ENCODE results near the gene WDR49. TPM values are rescaled to one million over a fixed set of nuclear protein-coding genes. Genes with fewer than 3 reads are reported as not detected.
"Not testable (repeated sequence)": the region's sequence is repeated elsewhere in the genome, so short reads cannot be mapped to it uniquely, and the experiment has no call there.

Gene WDR49
- polyA plus RNA-seq, 3 donors: 0.16 TPM; not detected in 2

GRCh38 chr3:167644611-167645010 lies 9.1 kb downstream of the WDR49 start:
- H3K27ac ChIP-seq (ENCODE audit: low read depth, low read length): no peak overlapping the region
- 72 to 86% (median 74%) methylated on average over 1 of the region's 1 CpG for WGBS, 3 donors

GRCh38 chr3:167631471-167631870 lies 22.3 kb downstream of the WDR49 start:
- WGBS, 3 donors: 57 to 85% (median 57%) methylated on average over 5 of the region's 5 CpGs

GRCh38 chr3:167626490-167626889 lies 27.3 kb downstream of the WDR49 start:
- no peak overlapping the region for H3K27ac ChIP-seq (ENCODE audit: low read depth, low read length)

More at GRCh38 chr3:167631471-167631870, 22.3 kb downstream of the WDR49 start:
- H3K27ac ChIP-seq (ENCODE audit: low read depth, low read length): no peak overlapping the region

- no peak overlapping the region for H3K27ac ChIP-seq (ENCODE audit: low read depth, low read length)
- 88 to 89% (median 88%) methylated on average over 3 of the region's 3 CpGs for WGBS, 3 donors
Observed at GRCh38 chr3:167615030-167615429, 38.7 kb downstream of the WDR49 start.

- 75 to 83% (median 79%) methylated on average over 5 of the region's 5 CpGs for WGBS, 3 donors
Observed at GRCh38 chr3:167614196-167614595, 39.5 kb downstream of the WDR49 start.

DNA sequence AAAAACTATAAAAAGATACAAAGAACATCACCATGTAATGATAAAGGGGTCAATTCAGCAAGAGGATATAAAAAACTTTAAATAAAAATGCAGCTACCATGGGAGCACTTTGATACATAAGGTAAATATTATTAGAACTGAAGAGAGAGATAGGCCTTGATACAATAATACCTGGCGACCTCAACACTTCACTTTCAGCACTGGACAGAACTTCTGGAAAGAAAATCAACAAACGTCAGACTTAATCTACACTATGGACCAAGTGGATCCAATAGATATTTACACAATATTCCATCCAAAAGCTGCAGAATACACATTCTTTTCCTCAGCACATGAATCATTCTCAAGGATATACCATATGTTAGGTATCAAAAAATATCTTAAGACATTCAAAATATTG lies 42.0 kb downstream of the WDR49 start:
- no peak overlapping the region for H3K27ac ChIP-seq (ENCODE audit: low read depth, low read length)

More at GRCh38 chr3:167614196-167614595, 39.5 kb downstream of the WDR49 start:
- H3K27ac ChIP-seq (ENCODE audit: low read depth, low read length): not testable (repeated sequence)

GRCh38 chr3:167609156-167609555 lies 44.6 kb downstream of the WDR49 start:
- WGBS, 3 donors: 83 to 92% (median 87%) methylated on average over 5 of the region's 5 CpGs

More for the DNA sequence above, 42.0 kb downstream of the WDR49 start:
- 44 to 79% (median 64%) methylated on average over 2 of the region's 2 CpGs for WGBS, 3 donors

GRCh38 chr3:167606836-167607235 lies 46.9 kb downstream of the WDR49 start:
- H3K27ac ChIP-seq (ENCODE audit: low read depth, low read length): no peak overlapping the region
- WGBS, 3 donors: 87 to 94% (median 90%) methylated on average over 3 of the region's 3 CpGs

More at GRCh38 chr3:167609156-167609555, 44.6 kb downstream of the WDR49 start:
- no peak overlapping the region for H3K27ac ChIP-seq (ENCODE audit: low read depth, low read length)

GRCh38 chr3:167605871-167606270 lies 47.9 kb downstream of the WDR49 start:
- no peak overlapping the region for H3K27ac ChIP-seq (ENCODE audit: low read depth, low read length)
- WGBS, 3 donors: 74 to 90% (median 79%) methylated on average over 2 of the region's 2 CpGs

DNA sequence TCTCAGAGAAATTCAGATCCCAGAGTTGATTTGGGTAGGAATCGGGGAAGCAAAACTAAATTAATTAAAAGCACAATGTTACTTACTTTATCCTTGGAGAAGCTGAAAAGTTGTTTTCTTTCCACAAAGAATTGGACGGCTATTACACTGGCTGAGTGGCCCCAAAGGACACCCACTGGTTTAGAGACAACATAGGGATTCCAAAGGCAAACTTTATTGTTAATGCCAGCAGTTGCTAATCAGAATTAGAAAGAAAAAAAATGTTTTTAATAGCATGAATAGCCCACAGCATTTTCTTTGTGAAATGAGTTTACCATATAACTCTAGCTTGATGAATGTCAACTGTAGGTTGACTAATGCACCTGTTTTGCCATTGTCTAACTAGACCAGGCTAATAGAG lies 51.7 kb downstream of the WDR49 start:
- 58 to 78% (median 78%) methylated on average over 2 of the region's 2 CpGs for WGBS, 3 donors

DNA sequence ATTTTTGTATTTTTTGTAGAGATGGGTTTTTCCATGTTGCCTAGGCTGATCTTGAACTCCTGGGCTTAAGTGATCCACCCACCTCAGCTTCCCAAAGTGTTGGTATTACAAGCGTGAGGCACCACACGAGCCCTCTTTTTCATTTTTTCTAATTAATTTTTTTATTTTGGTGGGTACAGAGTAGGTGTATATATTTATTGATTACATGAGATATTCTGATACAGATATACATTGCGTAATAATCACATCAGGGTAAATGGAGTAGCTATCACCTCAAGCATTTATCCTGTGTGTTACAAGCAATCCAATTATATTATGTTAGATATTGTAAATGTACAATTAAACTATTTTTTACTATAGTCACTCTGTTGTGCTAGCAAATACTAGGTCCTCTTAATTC lies 66.1 kb downstream of the WDR49 start:
- 92 to 97% (median 94%) methylated on average over 3 of the region's 3 CpGs for WGBS, 3 donors
- no peak overlapping the region for H3K27ac ChIP-seq (ENCODE audit: low read depth, low read length)

More for the DNA sequence above, 51.7 kb downstream of the WDR49 start:
- no peak overlapping the region for H3K27ac ChIP-seq (ENCODE audit: low read depth, low read length)

DNA sequence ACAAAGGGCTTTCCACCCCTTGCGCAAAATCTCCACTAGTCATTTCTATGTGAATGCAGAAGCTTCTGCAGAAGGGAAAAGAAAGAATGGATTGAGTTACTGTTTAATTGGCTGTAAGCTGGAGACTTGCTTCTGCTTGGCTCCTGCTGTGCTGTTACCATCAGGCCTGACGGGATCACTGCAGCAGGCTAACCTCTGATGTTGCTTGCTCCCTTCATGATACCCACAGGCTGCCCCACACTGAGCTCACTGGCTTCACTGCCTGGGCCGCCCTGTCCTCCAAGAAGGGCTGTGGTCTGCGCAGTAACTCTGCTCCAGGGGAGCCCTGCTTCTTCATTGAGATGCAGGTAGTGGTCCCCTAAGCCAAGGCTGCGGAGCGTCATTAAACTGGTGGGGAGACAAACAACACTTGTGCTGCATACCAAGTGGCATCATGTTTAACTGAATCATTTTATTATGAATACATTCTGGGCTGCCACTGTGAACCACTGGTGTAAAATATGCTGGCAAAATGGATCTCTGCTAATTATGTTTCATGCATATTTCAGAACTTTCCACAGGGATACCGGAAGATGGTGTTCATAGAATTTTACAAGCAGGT lies 78.6 kb downstream of the WDR49 start:
- H3K27ac ChIP-seq (ENCODE audit: low read depth, low read length): no peak overlapping the region
- WGBS, 3 donors: 82 to 88% (median 87%) methylated on average over 7 of the region's 7 CpGs

DNA sequence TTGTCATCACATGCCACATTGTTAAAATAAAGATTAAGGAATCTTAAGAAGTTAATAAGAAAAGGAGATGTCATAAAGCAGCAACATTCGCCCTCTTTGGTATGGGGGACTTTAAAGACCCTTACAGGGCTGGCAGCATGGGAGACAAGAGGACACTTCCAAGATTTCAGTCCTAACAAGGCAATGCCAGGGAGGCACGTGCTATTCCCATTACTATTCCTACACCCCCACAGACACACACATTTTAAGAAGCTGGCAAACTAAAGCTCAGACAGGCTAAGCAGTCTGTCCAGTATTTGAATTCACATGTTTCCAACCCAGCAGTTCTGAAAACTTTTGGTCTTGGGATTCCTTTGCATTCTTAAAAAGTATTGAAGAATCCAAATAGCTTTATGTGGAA lies 80.8 kb downstream of the WDR49 start:
- H3K27ac ChIP-seq (ENCODE audit: low read depth, low read length): no peak overlapping the region
- 63 to 86% (median 74%) methylated on average over 2 of the region's 2 CpGs for WGBS, 3 donors

- no peak overlapping the region for H3K27ac ChIP-seq (ENCODE audit: low read depth, low read length)
- 92 to 100% (median 95%) methylated on average over 2 of the region's 2 CpGs for WGBS, 3 donors
Observed at GRCh38 chr3:167568634-167569033, 85.1 kb downstream of the WDR49 start.

DNA sequence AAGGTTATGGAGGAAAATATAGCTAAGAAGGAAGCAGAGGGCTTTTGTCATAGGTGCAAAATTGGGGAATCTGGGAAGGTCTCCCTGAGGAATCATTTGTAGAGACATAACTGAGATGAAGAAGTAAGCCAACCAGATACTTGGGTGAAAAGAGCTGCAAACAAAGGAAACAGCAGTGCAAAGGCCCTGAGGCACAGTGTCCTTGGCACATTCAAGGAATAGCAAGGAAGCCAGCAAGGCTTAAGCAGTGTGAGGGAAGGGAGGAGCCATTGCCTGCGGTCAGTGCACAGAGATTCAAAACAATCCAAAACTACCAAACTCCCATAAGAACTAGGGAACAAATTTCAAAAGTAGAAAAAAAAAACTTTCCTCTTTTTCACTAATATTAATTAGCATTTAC lies 88.3 kb downstream of the WDR49 start:
- WGBS, 3 donors: 86 to 100% (median 91%) methylated on average over 1 of the region's 1 CpG
- H3K27ac ChIP-seq (ENCODE audit: low read depth, low read length): no peak overlapping the region

GRCh38 chr3:167564612-167565011 lies 89.1 kb downstream of the WDR49 start:
- no peak overlapping the region for H3K27ac ChIP-seq (ENCODE audit: low read depth, low read length)
- WGBS, 3 donors: 55 to 59% (median 59%) methylated on average over 2 of the region's 2 CpGs

DNA sequence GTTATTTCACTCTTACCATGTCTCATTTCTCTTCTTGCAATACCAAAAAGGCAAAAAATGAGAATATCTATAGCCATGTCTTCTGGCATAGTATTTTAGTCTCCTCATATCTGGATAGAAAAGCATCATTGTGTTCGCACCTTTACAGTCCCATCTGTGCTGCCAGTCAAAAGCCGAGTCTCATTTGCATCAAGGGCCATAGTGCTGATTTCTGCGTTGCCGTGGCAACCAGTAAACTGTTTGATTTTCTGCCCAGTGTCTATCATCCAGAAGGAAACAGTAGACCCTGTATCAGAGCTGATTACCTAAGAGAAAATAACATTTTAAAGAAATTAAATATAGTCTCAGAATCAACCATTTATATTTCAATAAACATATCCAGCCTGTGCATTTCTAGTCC lies 93.8 kb downstream of the WDR49 start:
- no peak overlapping the region for H3K27ac ChIP-seq (ENCODE audit: low read depth, low read length)
- 83 to 92% (median 92%) methylated on average over 4 of the region's 4 CpGs for WGBS, 3 donors

DNA sequence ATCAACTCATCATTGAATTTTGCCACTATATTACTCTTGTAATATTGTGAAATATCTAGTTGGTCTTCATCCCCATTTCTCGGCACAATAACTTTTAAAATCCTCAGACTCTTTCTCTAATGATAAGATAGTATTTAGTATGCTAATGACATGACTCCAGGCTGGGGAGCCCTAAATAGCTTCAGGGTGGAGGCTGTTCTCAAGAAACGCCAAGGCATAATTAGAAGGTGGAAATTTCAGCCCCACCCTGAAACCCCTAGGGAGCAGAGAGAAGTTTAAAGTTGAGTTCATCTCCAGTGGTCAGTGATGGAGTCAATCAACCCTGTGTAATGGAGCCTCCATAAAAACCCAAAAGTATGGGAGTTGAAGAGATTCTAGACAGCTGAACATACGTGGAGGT lies 98.8 kb downstream of the WDR49 start:
- 76 to 82% (median 79%) methylated on average over 3 of the region's 3 CpGs for WGBS, 3 donors
- no peak overlapping the region for H3K27ac ChIP-seq (ENCODE audit: low read depth, low read length)

DNA sequence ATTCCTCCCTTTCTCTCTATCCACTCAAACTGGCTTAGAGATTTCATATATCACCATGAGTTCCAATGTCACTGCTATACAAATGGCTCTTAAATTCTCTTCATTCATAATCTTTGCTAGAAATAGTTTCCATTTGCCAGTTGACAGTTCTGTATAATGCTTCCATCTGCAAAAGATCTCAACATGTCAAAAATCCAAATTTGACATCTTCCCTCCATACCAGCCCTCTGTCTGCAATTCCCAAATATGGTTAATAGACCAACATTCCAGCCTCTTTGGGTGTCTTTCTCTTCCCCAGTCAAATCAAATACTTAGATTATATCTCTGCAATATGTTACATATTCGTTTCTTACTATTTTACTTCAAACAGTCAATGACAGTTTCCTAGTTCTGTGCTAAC lies 115.7 kb downstream of the WDR49 start:
- 60 to 73% (median 66%) methylated on average over 1 of the region's 1 CpG for WGBS, 3 donors
- no peak overlapping the region for H3K27ac ChIP-seq (ENCODE audit: low read depth, low read length)

GRCh38 chr3:167521006-167521355 lies 132.8 kb downstream of the WDR49 start:
- H3K27ac ChIP-seq (ENCODE audit: low read depth, low read length): no peak overlapping the region

Measured in adipose tissue (tissue), 3 donors.